Measurements from ENCODE around the gene ATF4.

ATF4 gene

DNA sequence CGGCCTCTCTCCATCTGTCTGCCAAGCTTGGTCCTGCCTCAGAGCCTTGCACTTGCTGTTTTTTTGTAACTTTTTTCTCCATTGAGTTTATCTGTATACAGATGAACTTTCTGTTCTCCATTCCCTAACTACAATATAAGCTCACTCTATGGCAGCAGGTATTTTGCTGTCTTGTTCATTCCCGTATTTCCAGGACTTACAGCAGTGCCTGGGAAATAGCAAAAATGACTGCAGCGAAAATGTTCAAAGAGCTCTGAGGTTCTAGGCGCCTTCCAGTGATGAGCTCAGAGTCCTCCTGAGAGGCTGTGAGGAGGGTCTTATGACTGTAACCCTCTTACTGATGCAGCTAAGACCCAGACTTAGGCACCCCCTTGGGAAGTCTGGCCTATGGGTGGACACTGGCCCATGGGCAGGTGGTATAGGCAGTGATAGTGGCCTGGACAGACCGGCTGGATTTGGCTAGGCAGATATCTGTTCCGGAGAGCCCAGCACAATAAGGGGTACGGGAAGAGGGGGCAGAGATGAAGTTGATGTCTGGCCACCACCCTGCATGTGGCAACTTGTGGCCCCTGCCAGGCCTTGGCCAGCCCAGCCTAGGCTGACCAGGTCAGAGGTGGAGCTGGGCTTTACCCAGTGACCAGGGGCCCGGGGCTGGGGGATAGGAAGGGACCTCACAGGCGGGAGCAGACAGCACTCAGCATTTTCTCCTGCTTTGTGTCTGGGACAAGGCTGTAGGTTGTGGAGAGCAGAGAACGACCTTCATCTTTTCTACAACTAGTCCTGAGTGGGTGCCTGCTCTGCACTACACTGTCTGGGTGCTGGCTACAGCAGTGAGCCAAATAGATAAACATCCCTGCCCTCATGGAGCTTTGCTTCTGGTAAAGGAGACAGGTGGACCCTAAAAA lies 4.6 kb downstream of the ATF4 start:
- H3K27me3 Mint-ChIP-seq, result no peaks in the 10 kb centered on the region
- peak overlapping the region; percentile 99 for H3K27ac Mint-ChIP-seq
- H3K9me3 Mint-ChIP-seq, result no peaks in the 10 kb centered on the region
- H3K36me3 Mint-ChIP-seq (ENCODE audit: low read depth), result peaks cover 95% of the 10 kb centered on the region
- H3K4me1 Mint-ChIP-seq (ENCODE audit: low read depth), result peaks cover 79% of the 10 kb centered on the region
- DNase-seq, result peak; percentile 43
- H3K4me3 Mint-ChIP-seq, result peak overlapping the region; percentile 96

- Mint-ChIP-seq H3K4me3 (peak overlapping the region; percentile 96), H3K4me1 (ENCODE audit: low read depth) (peaks cover 84% of the 10 kb centered on the region), H3K36me3 (ENCODE audit: low read depth) (peaks cover 95% of the 10 kb centered on the region), H3K27ac (peak overlapping the region; percentile 99), H3K27me3 (no peaks in the 10 kb centered on the region), H3K9me3 (no peaks in the 10 kb centered on the region)
- DNase-seq, result no peak
These were observed 5.3 kb downstream of the ATF4 start for GRCh38 chr22:39525658-39525975.

DNA sequence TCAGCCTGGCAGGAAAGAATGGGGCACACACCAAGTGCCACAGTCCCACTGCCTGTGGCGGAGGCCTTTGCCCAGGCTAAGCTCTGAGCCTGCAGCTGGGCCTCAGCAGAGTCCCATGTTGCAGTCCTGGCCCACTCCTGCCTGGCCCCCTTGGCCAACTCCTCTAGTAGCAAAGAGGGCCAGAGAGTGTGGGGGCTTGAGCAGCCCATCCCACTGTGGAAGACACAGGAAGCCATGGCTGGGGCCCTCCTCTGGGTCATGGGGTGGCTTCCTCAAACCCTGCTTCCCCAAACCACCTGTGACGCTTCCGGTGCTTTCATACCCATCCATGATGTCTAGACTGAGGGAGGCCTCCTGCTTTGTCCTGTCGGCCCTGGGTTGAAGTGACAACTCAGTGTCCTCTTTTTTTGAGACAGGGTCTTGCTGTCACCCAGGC lies 6.4 kb downstream of the ATF4 start:
- Mint-ChIP-seq H3K27ac (peak overlapping the region; percentile 96), H3K4me3 (peak overlapping the region; percentile 30), H3K4me1 (ENCODE audit: low read depth) (peaks cover 93% of the 10 kb centered on the region), H3K27me3 (no peaks in the 10 kb centered on the region), H3K9me3 (no peaks in the 10 kb centered on the region), H3K36me3 (ENCODE audit: low read depth) (peaks cover 95% of the 10 kb centered on the region)
- peak; percentile 47 for DNase-seq

GRCh38 chr22:39527481-39527961 lies 7.2 kb downstream of the ATF4 start:
- Mint-ChIP-seq H3K27ac (peak overlapping the region; percentile 96), H3K9me3 (no peaks in the 10 kb centered on the region), H3K4me3 (peak overlapping the region; percentile 40), H3K36me3 (ENCODE audit: low read depth) (peaks cover 95% of the 10 kb centered on the region), H3K27me3 (no peaks in the 10 kb centered on the region), H3K4me1 (ENCODE audit: low read depth) (peaks cover 87% of the 10 kb centered on the region)
- peak; percentile 40 for DNase-seq

DNA sequence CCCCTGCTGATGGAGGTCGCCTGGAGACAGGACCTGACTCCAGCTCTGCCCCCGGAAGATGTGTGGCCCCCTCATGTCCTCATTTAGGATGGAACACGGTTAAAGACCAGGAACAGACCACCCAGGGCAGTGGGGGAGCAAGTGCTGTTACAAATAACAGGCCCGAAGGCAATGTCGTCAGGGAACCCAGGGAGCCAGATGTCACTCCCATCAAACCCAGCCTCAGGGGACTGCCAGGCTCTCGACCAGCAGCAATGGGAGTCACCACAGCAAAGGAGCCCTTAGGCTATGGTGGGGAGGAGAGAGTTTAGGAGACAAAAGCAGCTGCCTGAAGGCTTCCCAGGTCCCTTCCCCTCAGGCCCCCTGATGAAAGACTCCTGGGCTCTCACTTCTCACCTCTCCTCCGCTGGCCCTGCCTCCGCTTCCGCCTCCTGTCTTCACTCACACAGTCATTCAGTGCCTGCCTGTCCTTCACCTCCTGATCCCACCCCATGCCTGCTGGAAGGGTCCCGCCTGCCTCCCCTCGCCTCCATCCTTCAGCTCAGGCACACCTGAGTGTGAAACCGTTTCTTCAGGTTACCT lies 7.8 kb downstream of the ATF4 start:
- Mint-ChIP-seq H3K36me3 (ENCODE audit: low read depth) (peaks cover 90% of the 10 kb centered on the region), H3K27ac (peak overlapping the region; percentile 96), H3K4me1 (ENCODE audit: low read depth) (peaks cover 82% of the 10 kb centered on the region), H3K4me3 (peak overlapping the region; percentile 97), H3K9me3 (no peaks in the 10 kb centered on the region), H3K27me3 (no peaks in the 10 kb centered on the region)
- DNase-seq, result no peak

DNA sequence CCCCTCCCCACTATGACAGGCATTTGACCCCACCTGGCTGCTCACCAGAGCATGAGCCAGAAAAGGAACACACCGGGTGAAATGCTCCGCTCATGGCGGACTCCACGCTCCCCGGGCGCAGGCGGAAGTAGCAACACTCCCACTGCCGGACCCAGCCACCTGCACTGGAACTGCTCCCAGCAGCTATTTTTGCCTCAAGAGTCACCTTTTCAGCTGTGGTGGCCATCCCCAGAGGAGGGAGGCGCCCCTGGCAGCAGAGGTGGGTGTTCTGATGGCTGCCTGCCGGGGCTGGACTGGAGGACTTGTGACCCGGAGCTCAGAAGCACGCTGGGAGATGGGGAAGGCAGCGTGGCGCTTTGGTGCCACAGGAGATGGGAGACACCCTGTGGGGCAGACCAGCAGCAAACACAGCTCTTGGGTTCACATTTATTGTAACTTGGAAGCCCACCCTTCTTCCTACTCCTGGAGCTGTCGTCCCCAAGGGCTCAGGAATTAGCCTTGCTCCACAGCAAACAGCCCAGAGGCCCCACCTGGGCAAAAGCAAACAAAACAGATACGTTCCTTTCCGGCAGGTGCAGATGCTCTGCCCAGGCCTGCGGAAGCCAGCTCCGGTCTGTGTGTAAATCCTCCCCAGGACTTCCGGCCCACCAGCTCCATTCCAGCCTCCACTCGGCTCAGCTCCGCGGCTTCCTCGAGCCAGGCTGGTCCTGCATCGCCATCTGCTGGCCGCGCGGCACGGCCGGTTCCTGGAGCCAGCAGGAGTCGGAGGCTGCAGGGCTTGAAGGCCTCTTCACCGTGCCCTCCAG lies 8.5 kb downstream of the ATF4 start:
- Mint-ChIP-seq H3K9me3 (no peaks in the 10 kb centered on the region), H3K36me3 (ENCODE audit: low read depth) (peaks cover 83% of the 10 kb centered on the region), H3K27ac (peak overlapping the region; percentile 96), H3K4me1 (ENCODE audit: low read depth) (peaks cover 80% of the 10 kb centered on the region), H3K4me3 (peak overlapping the region; percentile 97), H3K27me3 (no peaks in the 10 kb centered on the region)
- peak; percentile 92 for DNase-seq

GRCh38 chr22:39529487-39529851 lies 9.1 kb downstream of the ATF4 start:
- Mint-ChIP-seq H3K4me1 (ENCODE audit: low read depth) (peaks cover 80% of the 10 kb centered on the region), H3K27me3 (no peaks in the 10 kb centered on the region), H3K9me3 (no peaks in the 10 kb centered on the region), H3K27ac (peak overlapping the region; percentile 96), H3K36me3 (ENCODE audit: low read depth) (peaks cover 78% of the 10 kb centered on the region), H3K4me3 (peak overlapping the region; percentile 97)
- DNase-seq, result no peak

GRCh38 chr22:39530116-39530515 lies 9.8 kb downstream of the ATF4 start:
- Mint-ChIP-seq H3K27me3 (no peaks in the 10 kb centered on the region), H3K27ac (peak overlapping the region; percentile 96), H3K4me1 (ENCODE audit: low read depth) (peaks cover 75% of the 10 kb centered on the region), H3K36me3 (ENCODE audit: low read depth) (peaks cover 71% of the 10 kb centered on the region), H3K9me3 (no peaks in the 10 kb centered on the region), H3K4me3 (peak overlapping the region; percentile 97)
- DNase-seq, result no peak

- no peaks in the 10 kb centered on the region for H3K27me3 Mint-ChIP-seq
- peaks cover 69% of the 10 kb centered on the region for H3K4me1 Mint-ChIP-seq (ENCODE audit: low read depth)
- H3K27ac Mint-ChIP-seq, result peak overlapping the region; percentile 96
- peaks cover 64% of the 10 kb centered on the region for H3K36me3 Mint-ChIP-seq (ENCODE audit: low read depth)
- DNase-seq, result no peak
- peak overlapping the region; percentile 97 for H3K4me3 Mint-ChIP-seq
- no peaks in the 10 kb centered on the region for H3K9me3 Mint-ChIP-seq
These were observed 10.4 kb downstream of the ATF4 start for GRCh38 chr22:39530692-39531331.

DNA sequence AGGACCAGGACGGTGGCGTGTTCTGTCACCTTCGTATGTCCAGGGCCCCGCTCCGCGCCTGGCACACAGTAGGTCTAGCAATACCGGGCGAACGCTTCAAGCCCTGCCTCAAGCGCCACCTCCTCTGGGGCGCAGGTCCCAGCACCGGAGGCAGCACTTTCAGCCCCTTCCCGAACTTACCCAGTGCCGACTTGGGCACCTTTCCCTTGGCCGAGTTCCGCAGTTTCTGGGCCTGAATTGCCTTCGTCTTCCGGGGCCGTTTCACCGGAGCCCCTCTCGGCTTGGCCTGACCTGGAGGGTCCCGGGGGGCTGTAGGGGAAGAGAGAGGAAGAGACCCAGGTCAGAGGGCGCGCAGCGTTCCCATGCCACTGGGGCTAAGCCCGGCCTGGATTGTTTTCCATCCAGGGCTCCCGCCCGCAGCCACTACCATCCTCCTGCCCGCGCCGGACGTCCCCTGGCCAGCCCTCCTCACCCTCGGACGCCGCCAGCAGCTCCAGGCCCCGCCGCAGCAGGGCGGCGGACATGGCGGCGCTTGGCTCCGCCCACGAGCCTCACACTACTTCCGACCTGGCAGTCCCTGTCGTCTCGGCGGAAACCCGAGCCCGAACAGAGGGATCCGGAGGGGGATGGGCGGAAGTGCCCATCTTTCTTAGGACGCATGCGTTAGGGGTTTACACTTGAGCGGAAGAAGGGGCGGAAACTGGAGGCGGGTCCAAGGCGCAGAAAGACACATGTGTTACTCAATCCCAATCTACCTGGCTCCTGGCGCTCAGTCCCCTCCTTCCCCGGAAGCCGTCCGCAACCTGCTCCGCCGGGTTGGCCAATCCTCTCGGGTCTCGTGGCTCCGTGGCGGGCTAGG lies 12.1 kb downstream of the ATF4 start, which contains the start of gene RPS19BP1:
RPS19BP1 (minus strand) TSS at position 534 of the 859 bp plus-strand sequence; CDS start at position 524, 10 bp downstream.
- peaks cover 52% of the 10 kb centered on the region for H3K36me3 Mint-ChIP-seq (ENCODE audit: low read depth)
- H3K27me3 Mint-ChIP-seq, result no peaks in the 10 kb centered on the region
- H3K9me3 Mint-ChIP-seq, result no peaks in the 10 kb centered on the region
- H3K27ac Mint-ChIP-seq, result peak within 1 kb of the TSS; percentile 96
- peaks cover 56% of the 10 kb centered on the region for H3K4me1 Mint-ChIP-seq (ENCODE audit: low read depth)
- DNase-seq, result peak; percentile 99
- peak within 1 kb of the TSS; percentile 97 for H3K4me3 Mint-ChIP-seq

DNA sequence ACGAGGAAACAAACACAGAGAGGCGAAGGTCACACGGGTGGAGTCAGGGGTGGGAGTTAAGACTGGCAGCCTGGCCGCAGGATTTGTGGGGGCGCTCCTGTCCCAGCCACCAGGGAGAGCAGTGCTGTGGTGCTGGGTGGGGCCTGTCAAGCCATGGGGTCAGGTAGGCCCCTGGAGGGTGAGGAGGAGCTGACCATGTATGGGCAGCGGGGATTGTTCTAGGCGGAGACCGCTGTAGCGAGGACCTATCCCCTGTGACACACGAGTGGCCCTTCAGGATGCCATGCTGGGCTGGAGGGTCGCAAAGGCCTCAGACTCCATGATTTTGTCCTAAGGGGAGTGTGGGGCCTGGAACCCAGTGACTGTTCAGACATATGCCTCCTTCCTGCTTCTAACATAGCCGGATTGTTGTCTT lies 13.7 kb downstream of the ATF4 start:
- H3K36me3 Mint-ChIP-seq (ENCODE audit: low read depth), result peaks cover 36% of the 10 kb centered on the region
- H3K4me3 Mint-ChIP-seq, result no peak overlapping the region

GRCh38 chr22:39534591-39535356 lies 14.4 kb downstream of the ATF4 start:
- H3K9me3 Mint-ChIP-seq, result no peaks in the 10 kb centered on the region
- no peak overlapping the region for H3K4me3 Mint-ChIP-seq
- peaks cover 33% of the 10 kb centered on the region for H3K4me1 Mint-ChIP-seq (ENCODE audit: low read depth)
- peak; percentile 92 for DNase-seq
- H3K36me3 Mint-ChIP-seq (ENCODE audit: low read depth), result peaks cover 29% of the 10 kb centered on the region
- peak overlapping the region; percentile 63 for H3K27ac Mint-ChIP-seq
- H3K27me3 Mint-ChIP-seq, result no peaks in the 10 kb centered on the region

More for the DNA sequence above, 13.7 kb downstream of the ATF4 start:
- H3K27ac Mint-ChIP-seq, result peak overlapping the region; percentile 37
- no peaks in the 10 kb centered on the region for H3K9me3 Mint-ChIP-seq
- H3K27me3 Mint-ChIP-seq, result no peaks in the 10 kb centered on the region
- no peak for DNase-seq
- H3K4me1 Mint-ChIP-seq (ENCODE audit: low read depth), result peaks cover 40% of the 10 kb centered on the region

DNA sequence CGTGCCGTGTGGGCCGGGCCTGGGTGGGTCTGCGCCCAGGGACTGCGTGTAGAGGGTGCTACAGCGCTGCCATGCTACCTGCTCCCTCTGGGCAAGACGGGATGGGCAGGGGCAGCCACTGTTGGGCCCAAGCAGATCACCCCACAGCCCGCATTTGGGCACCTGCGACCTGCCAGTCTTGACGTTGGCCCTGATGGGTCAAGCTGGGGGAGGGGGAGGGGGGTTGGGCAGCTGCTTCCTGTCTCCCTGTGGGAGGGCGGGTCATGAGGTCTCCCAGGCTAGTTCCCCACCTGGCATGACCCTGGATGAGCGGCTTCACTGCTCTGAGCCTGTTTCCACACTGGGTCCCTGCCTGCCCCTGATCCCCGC lies 15.0 kb downstream of the ATF4 start:
- Mint-ChIP-seq H3K9me3 (no peaks in the 10 kb centered on the region), H3K27ac (no peak overlapping the region), H3K4me3 (no peak overlapping the region), H3K36me3 (ENCODE audit: low read depth) (peaks cover 23% of the 10 kb centered on the region), H3K27me3 (no peaks in the 10 kb centered on the region), H3K4me1 (ENCODE audit: low read depth) (peaks cover 27% of the 10 kb centered on the region)
- no peak for DNase-seq

Measured in activated T-cell treated with anti-CD3 and anti-CD28 coated beads, Interleukin-2, amount 50 U/mL, for 24 hours (primary cell).